ENCODE measurements around the gene FTSJ3.

The FTSJ3 gene

GRCh38 chr17:63783522-63783921, 43.9 kb downstream of the FTSJ3 start:
- FAIRE-seq = no peak

DNA sequence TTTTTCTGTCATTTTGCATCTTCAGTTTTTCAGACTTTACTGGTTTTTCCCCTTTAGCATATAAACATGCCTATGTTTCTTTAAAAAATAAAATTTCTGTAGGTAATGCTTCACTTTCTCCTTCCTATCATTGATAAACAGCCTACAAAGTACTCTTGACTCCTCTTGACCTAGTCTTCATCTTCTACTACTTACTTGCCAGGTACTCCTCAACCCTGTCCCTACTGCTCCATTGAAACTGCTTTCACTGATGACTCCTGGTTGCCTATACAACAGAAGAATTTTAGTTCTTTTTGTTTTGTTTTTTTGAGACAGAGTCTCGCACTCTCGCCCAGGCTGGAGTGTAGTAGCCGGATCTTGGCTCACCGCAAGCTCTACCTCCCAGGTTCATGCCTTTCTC, 46.5 kb downstream of the FTSJ3 start:
- FAIRE-seq = no peak

DNA sequence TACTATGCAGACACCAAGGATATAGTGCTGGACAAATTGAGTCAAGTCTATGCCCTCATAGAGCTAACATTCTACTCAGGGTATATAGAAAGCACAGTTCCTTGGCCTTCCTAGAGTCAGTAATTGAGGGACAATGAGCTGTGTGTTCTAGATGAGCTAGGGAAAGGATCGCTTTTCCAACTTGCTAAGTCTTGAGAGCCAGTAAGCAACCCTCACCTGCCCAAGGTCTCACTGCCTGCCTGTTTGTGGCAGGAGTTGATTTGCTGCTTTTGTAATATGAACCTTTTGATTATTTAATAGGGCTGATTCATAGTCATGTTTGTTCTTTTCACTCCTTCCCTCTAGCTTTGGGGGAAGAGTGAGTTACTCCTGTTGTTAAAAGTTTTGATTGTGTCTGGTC, 47.0 kb downstream of the FTSJ3 start:
- no peak for FAIRE-seq

DNA sequence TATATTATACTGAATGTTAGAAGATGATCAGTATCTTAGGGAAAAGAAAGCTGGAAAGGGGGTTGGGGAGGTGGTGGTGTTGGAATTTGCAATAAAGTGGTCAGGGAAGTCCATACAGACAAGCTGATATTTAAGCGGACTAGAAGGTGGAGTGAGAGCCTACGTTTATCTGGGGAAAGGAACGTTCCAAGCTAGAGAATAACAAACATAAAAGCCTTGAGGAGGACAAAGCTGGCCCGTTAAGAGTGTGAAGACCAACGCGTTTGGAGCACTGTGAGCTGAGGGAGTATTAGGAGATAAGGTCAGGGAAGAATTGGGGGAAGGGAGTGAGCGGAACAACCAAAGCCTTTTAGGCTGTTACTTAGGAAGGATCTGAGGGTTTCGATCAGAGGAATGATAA, 52.0 kb downstream of the FTSJ3 start:
- FAIRE-seq = no peak

DNA sequence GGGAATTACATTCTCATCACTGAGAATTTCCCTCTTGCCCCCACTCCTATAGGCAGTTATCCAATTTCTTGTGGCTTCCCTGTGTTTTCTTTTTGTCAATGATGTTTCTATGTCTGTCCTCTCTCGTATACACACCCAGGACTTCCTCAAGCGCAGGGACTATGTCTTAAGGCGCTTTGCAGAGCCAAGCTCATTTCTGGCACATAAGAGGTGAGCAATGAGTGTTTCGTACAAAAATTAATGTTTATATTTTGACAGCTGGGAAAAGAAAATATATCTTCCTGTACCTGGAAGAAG, 52.5 kb downstream of the FTSJ3 start:
- no peak for FAIRE-seq

DNA sequence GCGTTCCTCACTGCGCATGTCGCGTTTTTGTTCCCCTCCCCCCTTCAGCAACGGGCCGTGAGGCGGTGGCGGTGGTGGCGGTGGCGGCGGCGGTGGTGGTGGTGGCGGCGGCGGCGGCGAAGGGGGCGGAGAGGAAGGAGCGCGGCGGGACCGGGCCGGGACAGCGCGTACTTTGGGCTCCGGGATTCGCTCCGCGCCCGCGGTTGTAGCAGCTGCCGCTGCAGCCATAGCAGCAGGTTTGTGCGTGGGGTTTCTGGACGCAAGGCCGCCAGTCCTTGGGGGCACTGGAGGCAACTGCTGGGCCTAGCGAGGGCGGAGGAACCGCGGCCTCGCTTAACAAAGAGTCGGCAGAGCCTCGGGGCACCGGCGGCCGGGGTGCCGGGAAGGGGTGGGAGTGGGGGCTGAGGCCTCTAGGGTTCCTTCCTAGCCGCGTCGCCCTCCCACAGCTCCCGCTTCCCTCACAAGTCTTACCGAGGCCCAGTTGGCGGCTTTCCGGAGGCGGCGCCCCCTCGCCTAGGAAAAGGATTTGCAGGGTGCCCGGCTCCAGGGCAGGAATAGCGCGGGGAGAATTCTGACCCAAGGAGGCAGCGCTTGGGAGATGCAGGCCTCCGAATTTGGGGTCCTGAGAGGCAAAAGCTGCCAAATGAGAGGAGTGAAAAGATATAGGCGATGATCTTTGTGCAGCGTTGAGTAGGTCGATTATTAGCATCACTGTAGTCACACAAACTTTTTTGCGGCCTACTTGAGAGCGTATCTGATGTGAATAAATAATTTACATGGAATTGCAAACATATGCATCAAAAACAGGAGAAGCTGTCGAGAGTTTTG, 53.1 kb downstream of the FTSJ3 start, which contains the start of gene DDX42:
DDX42 (plus strand) TSS at position 30 of the 828 bp plus-strand sequence. CDS start 12,880 bp downstream, outside the sequence.
- FAIRE-seq = no peak

- peak; percentile 97 for FAIRE-seq
These were observed 54.0 kb downstream of the FTSJ3 start, which contains the start of gene CCDC47 for GRCh38 chr17:63773272-63774140. TSS of gene CCDC47 (minus strand) at chr17:63773597. CDS start at chr17:63766175, 7,422 bp downstream.

DNA sequence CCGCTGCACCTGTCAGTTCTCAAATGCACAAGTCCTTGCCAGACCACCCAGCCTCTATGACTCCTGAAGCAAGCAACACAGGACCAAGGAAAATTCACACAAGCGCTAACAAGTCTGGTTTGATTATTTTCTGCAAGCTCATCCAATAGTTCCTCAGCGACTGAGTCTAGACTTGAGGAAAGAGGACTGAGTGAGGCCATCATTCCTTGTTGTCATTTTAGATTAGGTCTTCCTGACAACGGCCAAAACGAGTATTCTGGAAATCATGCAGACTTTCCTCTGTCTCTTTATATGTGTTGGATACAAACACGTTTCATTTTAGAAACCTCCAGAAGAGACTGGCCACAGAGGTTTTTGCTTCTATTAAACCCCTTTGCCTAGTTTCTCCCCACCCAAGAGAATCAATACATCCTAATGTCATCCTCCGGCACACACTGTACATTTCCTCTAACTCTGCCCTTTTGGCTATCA, 54.6 kb downstream of the FTSJ3 start:
- no peak for FAIRE-seq
